HL-60 (cell line): Measurements from ENCODE around the gene CD300LB.

Experiments used
- DNase-seq, 2 experiments: peaks; one replicate each; pipeline ENCODE4 v3.0.0-alpha.2; 2010 to 2020; ENCODE audit warnings: low read depth in 1 of 2, low spot score in 1 of 2
- H3K27ac ChIP-seq: fragments of 250-450 bp; sonication (Bioruptor Pico); replicated peaks from 2 replicates; pipeline ENCODE4 v1.5.1; 2020; ENCODE audit warnings: mild to moderate bottlenecking, moderate library complexity
- H3K27me3 ChIP-seq: fragments of 250-450 bp; sonication (Bioruptor Pico); 2 replicates; pipeline ENCODE4 v1.5.1; 2021; ENCODE audit warnings: mild to moderate bottlenecking, moderate library complexity; ENCODE audit not compliant: insufficient read depth, poor library complexity, severe bottlenecking
- H3K4me3 ChIP-seq: replicated peaks from 2 replicates; pipeline ENCODE4 v1.5.1; 2011; ENCODE audit warnings: mild to moderate bottlenecking, control low read depth, low read length; ENCODE audit not compliant: insufficient read depth
- GABPA ChIP-seq: IDR thresholded peaks from 2 replicates; pipeline ENCODE4 v1.6.1; 2012; ENCODE audit warnings: low read depth
- POLR2AphosphoS5 ChIP-seq: IDR thresholded peaks from 2 replicates; pipeline ENCODE4 v1.6.1; 2012; ENCODE audit warnings: low read depth
- SPI1 ChIP-seq: IDR thresholded peaks from 2 replicates; pipeline ENCODE4 v1.6.1; 2012; ENCODE audit warnings: low read depth, mild to moderate bottlenecking, borderline replicate concordance
- TF ChIP-seq, protein P1 (sequence below): IDR thresholded peaks from 2 replicates; pipeline ENCODE4 v1.6.1; 2012; ENCODE audit warnings: low read depth; ENCODE audit not compliant: insufficient replicate concordance
- TF ChIP-seq, protein P2 (sequence below): IDR thresholded peaks from one replicate; pipeline ENCODE4 v1.5.1; 2011; ENCODE audit warnings: low read length, control low read depth, inconsistent platforms; ENCODE audit not compliant: insufficient read depth

The CD300LB gene

DNA sequence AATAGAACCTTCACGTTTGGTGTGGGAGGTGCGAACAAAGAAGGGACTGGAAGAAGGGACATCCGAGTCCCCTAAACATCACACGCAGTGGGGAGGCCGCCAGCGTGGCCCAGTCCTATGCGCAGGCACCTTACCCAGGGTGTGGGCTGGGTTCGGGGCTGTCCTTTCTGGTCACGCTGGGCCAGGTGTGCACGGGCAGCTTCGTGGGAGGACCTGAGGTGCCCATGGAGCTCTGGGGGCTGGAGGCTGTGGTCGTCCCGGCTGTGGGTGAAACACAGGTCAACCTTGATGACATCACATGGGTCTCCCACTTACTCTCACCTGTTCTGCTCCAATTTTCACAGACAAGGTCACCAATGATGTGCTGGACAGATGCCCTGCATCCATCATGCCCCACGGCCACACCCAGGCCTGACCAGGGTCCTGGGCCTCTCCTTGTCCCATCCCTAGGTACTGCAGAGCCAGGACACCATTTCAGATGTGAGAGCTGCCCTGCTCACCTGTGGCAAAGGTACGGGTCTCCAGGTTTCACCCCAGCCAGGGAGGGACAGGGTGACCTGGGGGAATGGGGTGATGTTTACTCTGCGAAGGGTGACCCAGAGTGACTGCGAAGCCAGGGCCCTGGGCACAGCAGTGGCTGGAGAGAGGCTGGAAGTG, 11.6 kb upstream of the CD300LB start:
- no peak for DNase-seq
- H3K27me3 ChIP-seq, result no peaks in the 10 kb centered on the region

DNA sequence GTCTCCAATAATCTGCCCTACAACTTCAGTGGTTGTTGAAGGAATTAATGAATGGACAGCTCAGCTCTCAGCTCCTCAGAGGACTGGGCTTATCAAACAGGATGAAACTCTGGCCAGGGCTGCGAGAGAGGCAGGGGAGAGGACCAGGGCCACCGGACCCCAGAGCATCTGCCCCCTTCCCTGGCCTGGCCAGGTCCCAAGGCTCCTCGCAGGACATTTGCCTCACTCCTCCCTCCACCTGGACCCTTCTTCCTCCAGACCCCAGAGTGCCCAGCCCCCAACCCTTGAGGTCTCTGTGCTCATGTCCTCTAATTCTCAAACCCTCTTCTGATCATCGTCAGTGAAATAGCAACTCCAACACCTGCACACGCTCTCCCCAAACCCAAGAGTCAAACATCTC, 10.9 kb upstream of the CD300LB start:
- TF ChIP-seq GABPA, result no peak
- TF ChIP-seq, protein P1, sequence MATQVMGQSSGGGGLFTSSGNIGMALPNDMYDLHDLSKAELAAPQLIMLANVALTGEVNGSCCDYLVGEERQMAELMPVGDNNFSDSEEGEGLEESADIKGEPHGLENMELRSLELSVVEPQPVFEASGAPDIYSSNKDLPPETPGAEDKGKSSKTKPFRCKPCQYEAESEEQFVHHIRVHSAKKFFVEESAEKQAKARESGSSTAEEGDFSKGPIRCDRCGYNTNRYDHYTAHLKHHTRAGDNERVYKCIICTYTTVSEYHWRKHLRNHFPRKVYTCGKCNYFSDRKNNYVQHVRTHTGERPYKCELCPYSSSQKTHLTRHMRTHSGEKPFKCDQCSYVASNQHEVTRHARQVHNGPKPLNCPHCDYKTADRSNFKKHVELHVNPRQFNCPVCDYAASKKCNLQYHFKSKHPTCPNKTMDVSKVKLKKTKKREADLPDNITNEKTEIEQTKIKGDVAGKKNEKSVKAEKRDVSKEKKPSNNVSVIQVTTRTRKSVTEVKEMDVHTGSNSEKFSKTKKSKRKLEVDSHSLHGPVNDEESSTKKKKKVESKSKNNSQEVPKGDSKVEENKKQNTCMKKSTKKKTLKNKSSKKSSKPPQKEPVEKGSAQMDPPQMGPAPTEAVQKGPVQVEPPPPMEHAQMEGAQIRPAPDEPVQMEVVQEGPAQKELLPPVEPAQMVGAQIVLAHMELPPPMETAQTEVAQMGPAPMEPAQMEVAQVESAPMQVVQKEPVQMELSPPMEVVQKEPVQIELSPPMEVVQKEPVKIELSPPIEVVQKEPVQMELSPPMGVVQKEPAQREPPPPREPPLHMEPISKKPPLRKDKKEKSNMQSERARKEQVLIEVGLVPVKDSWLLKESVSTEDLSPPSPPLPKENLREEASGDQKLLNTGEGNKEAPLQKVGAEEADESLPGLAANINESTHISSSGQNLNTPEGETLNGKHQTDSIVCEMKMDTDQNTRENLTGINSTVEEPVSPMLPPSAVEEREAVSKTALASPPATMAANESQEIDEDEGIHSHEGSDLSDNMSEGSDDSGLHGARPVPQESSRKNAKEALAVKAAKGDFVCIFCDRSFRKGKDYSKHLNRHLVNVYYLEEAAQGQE, result no peak
- TF ChIP-seq SPI1, result no peak
- TF ChIP-seq POLR2AphosphoS5, result no peak
- TF ChIP-seq, protein P2, sequence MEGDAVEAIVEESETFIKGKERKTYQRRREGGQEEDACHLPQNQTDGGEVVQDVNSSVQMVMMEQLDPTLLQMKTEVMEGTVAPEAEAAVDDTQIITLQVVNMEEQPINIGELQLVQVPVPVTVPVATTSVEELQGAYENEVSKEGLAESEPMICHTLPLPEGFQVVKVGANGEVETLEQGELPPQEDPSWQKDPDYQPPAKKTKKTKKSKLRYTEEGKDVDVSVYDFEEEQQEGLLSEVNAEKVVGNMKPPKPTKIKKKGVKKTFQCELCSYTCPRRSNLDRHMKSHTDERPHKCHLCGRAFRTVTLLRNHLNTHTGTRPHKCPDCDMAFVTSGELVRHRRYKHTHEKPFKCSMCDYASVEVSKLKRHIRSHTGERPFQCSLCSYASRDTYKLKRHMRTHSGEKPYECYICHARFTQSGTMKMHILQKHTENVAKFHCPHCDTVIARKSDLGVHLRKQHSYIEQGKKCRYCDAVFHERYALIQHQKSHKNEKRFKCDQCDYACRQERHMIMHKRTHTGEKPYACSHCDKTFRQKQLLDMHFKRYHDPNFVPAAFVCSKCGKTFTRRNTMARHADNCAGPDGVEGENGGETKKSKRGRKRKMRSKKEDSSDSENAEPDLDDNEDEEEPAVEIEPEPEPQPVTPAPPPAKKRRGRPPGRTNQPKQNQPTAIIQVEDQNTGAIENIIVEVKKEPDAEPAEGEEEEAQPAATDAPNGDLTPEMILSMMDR, result no peak
- Histone ChIP-seq H3K27me3 (no peaks in the 10 kb centered on the region), H3K27ac (no peak overlapping the region), H3K4me3 (no peak overlapping the region)
- no peak for DNase-seq

More for the DNA sequence above, 11.6 kb upstream of the CD300LB start:
- Histone ChIP-seq H3K27ac (no peak overlapping the region), H3K4me3 (no peak overlapping the region)
- TF ChIP-seq, protein P1, result no peak
- TF ChIP-seq POLR2AphosphoS5, result no peak
- TF ChIP-seq GABPA, result no peak
- no peak for TF ChIP-seq SPI1
- TF ChIP-seq, protein P2, result no peak

DNA sequence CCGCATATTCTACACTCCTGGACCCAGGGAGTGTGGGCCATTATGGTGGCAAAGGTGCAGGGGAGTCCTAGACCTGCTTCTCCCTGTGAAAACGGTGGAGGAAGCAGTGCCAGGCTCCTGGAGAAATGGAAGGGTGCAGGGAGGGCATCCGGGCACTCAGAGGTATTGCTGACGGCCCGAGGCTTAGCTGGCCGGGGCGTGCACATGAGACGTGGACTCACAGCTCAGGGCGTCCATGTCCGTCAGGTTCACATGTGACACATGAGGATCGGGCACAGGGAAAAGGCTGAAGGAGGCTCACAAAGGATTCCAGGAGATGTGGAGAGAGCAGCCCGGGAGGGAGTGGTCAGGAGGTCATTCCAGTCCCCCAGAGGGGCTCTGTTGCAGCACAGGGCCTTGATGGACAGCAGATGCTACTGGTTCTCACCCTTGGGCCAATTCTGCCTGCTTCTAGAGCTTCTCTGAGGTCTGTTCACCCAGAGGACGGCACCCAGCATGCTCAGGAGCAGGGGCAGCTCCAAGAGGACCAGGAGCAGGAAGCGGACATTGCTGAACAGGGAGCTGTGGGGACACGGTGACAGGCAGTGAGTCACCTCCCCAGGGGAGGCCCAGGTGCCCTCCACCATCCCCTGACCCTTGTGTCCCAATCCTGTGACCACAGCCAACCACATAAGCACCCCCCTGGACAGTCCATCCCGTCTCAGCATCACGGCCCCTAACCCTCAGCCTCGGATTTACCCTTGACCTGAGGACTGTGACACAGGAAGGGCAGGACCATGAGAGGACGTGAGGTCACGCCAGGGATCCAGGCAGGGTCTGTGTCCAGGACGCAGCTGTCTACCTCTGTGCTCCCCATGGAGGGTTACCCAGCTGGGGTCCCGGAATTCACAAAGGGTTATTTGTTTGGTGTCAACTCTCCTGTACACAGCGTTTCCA, 10.2 kb upstream of the CD300LB start:
- no peak overlapping the region for H3K27ac ChIP-seq
- no peak overlapping the region for H3K4me3 ChIP-seq
- TF ChIP-seq POLR2AphosphoS5 (no peak), SPI1 (no peak)
- TF ChIP-seq, protein P2, result no peak
- no peak for DNase-seq
- H3K27me3 ChIP-seq, result no peaks in the 10 kb centered on the region
